ENCODE results near the gene WDR83. TPM values are rescaled to one million over a fixed set of nuclear protein-coding genes. Genes with fewer than 3 reads are reported as not detected.
A peak's percentile ranks its signal among the peaks of the same experiment; 100 is the strongest.

Gene WDR83
- total and polyA plus RNA-seq, 4 donors, result 3.9 to 5.1 (median 4.2) TPM

GRCh38 chr19:12720851-12721655 lies 54.4 kb downstream of the WDR83 start:
- Histone ChIP-seq H3K36me3 (ENCODE audit: control insufficient read depth in 4 of 4, insufficient read depth in 3 of 4, low read depth in 1 of 4, low read length in 3 of 4) (peaks cover 0 to 8% (median 3%) of the 10 kb centered on the region in 4 donors), H3K4me1 (ENCODE audit: control insufficient read depth in 4 of 4, insufficient read depth in 4 of 4, low read length in 3 of 4) (peaks cover 9 to 42% (median 37%) of the 10 kb centered on the region in 4 donors), H3K27ac (ENCODE audit: low read depth in 1 of 2, low read length in 2 of 2) (peak overlapping the region; percentile 26 to 79), H3K9ac (ENCODE audit: low read depth in 1 of 2, low read length in 2 of 2) (peak overlapping the region; percentile 11 to 79), H3K4me3 (ENCODE audit: low read depth in 1 of 3, low read length in 3 of 3) (peak overlapping the region; percentile 54 to 98 (median 78)), H3K27me3 (ENCODE audit: control insufficient read depth in 4 of 4, insufficient read depth in 4 of 4, low read length in 3 of 4) (no peaks in the 10 kb centered on the region), H3K9me3 (ENCODE audit: control insufficient read depth in 4 of 4, low read length in 3 of 4) (no peaks in the 10 kb centered on the region)
- peak; percentile 50 for DNase-seq (ENCODE audit: low spot score)
- 11% methylated on average over 59 of the region's 59 CpGs for WGBS
- TF ChIP-seq NR2F2 (IDR thresholded peaks at IDR 0.05) (no peak), RXRA (IDR thresholded peaks at IDR 0.05) (no peak), TAF1 (conservative IDR thresholded peaks at IDR 0.05) (no peak), MAX (IDR thresholded peaks at IDR 0.05) (no peak), HNF4A (conservative IDR thresholded peaks at IDR 0.05) (no peak), SP1 (IDR thresholded peaks at IDR 0.05) (no peak), ZBTB33 (IDR thresholded peaks at IDR 0.05) (no peak), YY1 (IDR thresholded peaks at IDR 0.05) (no peak), FOXA1 (IDR thresholded peaks at IDR 0.05) (no peak), CTCF (IDR thresholded peaks at IDR 0.05; ENCODE audit: low read depth, low read length, missing input control) (no peak), RAD21 (IDR thresholded peaks at IDR 0.05) (no peak), ATF3 (IDR thresholded peaks at IDR 0.05) (no peak), GABPA (IDR thresholded peaks at IDR 0.05 in 1 of 2, conservative IDR thresholded peaks at IDR 0.05 in 1 of 2) (no peak), JUND (IDR thresholded peaks at IDR 0.05) (no peak), REST (IDR thresholded peaks at IDR 0.05) (no peak), FOXA2 (IDR thresholded peaks at IDR 0.05) (no peak), HNF4G (IDR thresholded peaks at IDR 0.05) (no peak), EGR1 (IDR thresholded peaks at IDR 0.05; ENCODE audit: low read depth in 2 of 2) (no peak)
